NCI-H446 (cell line): ENCODE data around the gene ADARB1.

Experiments used
- DNase-seq, 2 experiments: peaks; one replicate each; lab custom pipeline; 2025; lab: John Stamatoyannopoulos, UW

Gene ADARB1

DNA sequence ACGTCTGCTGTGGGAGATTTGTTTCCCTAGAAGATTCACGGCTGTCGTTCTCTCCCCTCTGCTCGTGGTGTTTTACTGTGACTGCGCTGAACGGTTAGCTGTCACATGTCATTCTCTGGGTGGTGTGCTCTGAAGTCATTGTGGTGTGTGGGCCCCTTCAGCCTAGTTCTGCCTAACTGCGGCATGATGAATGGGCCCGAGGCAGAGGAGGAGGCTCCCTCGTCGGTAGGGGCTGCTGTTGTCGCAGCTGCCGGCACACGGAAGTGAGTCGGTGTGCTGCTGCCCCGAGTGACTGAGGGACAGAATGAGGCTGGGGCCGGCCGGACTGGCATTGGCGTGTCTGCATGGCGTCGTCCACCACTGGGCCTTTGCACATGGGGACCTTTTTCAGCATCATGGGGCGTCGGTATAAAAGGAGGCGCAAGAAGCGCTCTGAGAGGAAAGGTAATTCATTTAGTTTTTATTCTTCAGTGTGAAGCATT lies 77.9 kb downstream of the ADARB1 start:
- DNase-seq: no peak

DNA sequence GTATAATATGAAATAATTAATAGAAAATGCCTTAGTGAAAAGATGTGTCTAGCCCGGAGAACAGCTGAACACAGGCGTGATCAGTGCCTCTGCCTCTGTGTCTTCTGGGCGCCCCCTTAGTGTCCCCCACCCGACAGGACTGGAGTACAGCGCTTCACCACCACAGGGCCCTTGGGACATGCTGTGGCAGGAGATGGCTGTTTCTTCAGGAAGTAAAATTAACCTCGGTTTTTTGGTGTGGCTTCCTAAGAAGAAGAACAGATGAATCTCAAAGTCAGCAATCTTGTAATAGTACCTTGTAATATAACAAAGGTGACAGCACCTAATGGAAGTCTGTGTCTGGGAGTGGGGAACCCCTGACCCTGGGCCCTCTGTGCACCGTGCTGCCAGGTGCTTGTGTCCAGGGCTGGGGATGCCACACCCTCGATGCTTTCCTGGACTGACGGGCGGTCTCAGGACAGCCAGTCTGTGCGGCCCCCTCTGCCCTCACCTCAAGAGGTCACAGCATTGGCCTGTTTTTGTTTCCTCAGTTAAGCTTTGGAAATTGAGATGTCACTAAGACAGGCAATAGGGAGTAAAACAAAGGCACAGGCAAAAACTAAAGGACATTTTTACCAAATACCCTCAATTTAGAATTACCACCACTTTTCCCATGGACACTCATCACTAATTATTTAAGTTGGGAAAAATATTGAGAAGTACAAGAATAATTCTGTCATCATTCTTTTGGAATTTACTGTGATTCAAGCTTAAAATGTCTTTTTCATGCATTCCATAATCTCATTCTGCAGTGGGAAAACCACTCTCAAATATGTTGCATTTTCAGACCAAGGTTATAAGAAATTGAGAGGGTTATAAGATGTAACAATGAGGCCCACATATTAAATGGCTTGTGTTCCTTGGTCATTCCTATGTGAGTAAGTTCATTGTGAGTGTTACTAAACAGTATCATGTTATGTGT lies 79.3 kb downstream of the ADARB1 start:
- DNase-seq: no peak

DNA sequence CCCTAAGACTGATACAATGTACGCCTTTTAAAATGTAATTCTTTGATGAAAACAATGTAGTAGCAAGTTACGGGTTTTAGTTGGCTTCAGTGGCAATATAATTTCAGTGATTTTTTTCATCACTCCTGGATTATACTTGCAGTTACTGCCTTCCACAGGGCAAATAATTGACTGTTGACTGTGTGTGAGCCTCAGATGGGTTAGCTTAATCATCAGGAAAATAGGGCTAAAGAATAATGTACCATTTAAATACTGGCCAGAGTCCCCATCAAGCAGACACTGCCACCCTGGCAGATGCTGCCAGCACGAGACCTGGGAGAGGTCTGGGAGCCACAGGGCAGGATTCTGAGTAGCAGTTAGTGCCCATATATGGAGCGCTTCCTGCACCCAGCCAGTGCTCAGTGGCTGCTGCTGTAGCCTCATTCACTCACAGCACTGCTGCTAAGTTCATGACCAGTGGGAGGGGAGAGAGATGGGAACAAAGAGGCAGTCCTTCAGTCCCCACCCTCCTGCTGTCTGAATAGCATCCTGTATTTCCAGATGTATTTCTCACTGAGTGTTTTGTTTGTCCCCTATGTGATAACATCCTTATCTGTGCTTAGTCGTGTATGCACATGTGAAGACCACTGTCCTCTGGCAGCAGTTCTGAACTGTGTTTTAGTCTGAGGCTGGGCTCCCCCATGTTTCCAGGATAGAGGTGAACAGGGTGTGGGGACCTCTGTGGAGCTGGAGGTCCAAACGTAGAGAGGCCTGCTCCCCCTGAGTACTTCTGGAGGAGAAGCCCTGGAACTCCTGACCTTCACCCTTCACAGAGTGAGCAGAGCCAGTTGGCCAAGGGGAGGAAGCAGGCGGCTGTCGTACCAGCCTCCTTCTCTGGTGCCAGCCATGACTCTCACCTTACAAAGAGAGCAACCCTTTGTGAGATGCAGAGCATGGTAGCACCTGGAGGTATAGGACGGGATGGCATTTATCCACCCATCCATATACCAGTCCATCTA lies 80.4 kb downstream of the ADARB1 start:
- DNase-seq: no peak

GRCh38 chr21:45155910-45156309 lies 81.5 kb downstream of the ADARB1 start:
- DNase-seq: no peak

- no peak for DNase-seq
These were observed 82.1 kb downstream of the ADARB1 start for GRCh38 chr21:45156459-45156858.

DNA sequence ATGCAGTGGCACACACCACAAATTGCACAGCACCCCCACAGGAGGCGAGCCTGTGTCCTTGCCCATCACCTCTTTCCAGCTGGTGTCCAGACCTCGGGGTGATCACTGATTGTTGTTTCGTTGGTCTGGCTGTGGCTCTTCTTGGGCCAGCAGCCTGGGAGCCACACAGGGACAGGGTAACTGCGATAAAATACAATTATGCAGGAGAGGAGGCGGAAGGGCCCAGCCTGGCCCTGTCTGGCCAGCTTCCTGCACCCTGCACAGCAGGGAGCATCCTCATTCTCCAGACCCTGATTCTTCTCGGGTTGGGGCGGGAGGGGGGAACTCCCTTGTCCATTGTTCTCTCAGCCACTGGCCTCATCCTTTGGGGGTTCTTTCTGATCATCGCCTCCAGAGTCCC lies 83.6 kb downstream of the ADARB1 start:
- no peak for DNase-seq

GRCh38 chr21:45158491-45159423 lies 84.4 kb downstream of the ADARB1 start:
- DNase-seq: no peak

DNA sequence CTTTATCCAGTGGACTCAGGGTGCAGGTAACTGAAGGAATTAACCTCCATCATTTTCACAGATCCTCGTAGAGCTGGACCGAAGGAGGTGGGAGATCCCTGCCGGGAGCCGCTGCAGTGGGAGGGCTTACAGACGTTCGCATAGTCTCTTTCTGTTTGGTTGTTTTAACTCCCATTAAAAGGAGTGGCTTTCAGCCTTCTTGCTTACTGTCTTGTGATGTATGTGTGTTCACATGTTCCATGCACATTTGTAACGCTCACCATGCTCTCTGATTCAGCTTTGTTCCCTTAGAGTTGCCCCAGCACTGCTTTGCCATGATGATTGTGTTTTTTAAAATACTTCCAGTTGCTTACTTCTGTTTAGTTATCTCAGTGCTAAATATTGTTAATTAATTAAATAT lies 85.8 kb downstream of the ADARB1 start:
- no peak for DNase-seq

- no peak for DNase-seq
These were observed 86.9 kb downstream of the ADARB1 start for GRCh38 chr21:45161038-45161945.

- no peak for DNase-seq
These were observed 87.7 kb downstream of the ADARB1 start for GRCh38 chr21:45162115-45162514.

GRCh38 chr21:45162809-45163208 lies 88.4 kb downstream of the ADARB1 start:
- DNase-seq: no peak

GRCh38 chr21:45163413-45164123 lies 89.2 kb downstream of the ADARB1 start:
- no peak for DNase-seq

GRCh38 chr21:45164124-45164511 lies 89.7 kb downstream of the ADARB1 start:
- no peak for DNase-seq

DNA sequence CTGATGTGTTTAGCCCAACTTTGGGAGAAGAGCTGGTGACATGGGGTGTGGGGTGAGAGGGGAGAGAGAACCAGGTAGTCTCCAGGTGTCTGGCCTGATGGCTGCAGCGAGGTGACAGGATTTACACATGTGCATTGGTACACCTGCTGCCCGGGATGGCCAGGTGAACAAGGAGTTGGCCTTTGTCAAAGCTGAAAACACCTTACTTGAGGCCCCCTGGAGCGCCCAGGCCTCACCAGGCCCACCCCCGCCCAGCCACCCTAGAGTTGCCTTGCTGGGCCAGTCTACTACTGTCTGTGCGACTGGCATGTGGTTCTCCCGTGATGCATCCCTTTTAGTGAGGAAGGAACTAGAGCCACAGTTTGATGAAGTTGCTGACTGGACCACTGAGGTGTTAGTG lies 90.5 kb downstream of the ADARB1 start:
- DNase-seq: no peak

DNA sequence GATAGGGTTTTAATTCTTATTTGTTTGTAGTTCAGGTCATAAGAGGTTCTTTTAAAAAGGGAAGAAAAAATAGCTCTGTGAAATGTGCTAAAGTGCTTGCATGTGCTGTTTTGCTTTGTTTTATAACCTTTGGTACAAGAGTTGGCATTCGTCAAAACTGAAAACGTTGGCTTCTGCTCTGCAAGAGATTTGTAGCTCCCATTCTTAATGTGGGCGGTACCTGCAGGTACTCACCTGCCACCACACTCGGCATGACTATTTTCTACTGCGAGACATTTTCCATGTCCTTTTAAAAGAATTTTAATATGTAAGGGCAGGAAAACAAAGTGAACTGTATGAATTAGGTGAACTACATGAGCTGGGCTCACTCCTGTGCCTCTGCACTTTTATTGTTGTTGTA lies 92.6 kb downstream of the ADARB1 start:
- DNase-seq: no peak

GRCh38 chr21:45167796-45168222 lies 93.4 kb downstream of the ADARB1 start:
- DNase-seq: no peak

DNA sequence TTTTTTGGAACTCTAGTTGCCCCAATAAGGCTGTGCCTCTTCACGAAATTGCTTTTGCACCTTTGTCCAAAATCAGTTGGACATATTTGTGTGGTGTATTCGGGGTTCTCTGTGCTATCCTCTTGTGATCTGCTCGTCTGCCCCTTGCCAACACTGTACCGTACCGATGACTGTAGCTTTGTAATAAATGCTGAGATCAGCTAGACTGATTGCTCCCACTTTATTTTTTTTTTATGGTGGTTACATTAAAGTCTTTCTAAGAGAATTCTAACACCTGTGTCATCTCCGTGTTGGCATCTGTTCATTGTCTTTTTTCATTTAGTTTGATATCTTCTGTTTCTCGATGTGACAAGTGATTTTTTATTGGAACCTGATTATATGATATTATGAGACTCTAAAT lies 94.1 kb downstream of the ADARB1 start:
- no peak for DNase-seq

DNA sequence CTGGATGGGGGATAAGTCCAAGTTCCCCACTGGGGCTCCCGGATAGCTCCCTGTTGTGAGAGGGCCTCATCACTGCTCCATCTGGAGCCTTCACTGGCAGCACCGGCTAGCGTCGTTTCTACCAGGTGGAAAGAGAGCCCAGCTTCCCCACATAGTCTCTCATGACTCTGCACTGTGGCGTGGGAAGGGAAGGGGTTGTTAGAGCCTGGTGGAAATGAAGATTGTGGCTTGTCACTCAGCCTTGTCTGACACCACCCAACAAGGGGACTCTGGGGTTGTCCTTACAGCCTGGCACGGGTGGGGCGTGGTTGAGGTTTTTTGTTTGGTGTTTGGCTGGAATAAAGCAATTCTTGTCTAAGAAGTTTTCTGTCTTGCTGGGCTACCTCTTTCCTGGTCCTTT lies 94.6 kb downstream of the ADARB1 start:
- DNase-seq: no peak

DNA sequence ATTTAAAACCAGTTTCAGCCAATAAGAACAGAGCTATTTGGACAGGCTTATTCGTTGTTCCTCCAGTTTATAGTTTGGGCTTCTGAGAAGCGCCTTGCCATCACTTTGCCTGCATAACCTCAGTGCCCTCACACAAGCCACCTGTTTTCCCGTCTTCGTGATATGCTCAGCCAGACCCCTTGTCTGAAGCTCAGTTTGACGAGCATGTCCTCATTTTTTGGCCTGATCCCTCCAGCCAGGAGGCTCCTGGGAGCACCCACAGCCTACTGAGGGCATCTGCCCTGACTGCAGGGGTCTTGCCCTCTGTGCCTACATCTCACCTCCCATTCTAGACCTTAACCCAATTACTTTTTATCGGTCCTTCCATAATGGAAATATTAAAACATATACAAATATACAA lies 95.3 kb downstream of the ADARB1 start:
- no peak for DNase-seq

- no peak for DNase-seq
These were observed 96.6 kb downstream of the ADARB1 start for GRCh38 chr21:45170987-45171386.
